ENCODE measurements around the gene KRT7.
"Not testable (repeated sequence)": the region's sequence is repeated elsewhere in the genome, so short reads cannot be mapped to it uniquely, and the experiment has no call there.

The KRT7 gene

GRCh38 chr12:52255926-52256583 is 23.0 kb downstream of the KRT7 start:
- DNase-seq (ENCODE audit: low read depth in 2 of 2), result no peak

GRCh38 chr12:52256584-52256935 is 23.5 kb downstream of the KRT7 start:
- DNase-seq (ENCODE audit: low read depth in 2 of 2), result no peak

- no peak for DNase-seq (ENCODE audit: low read depth in 2 of 2)
Observed at GRCh38 chr12:52257074-52257551, 24.1 kb downstream of the KRT7 start.

- DNase-seq (ENCODE audit: low read depth in 2 of 2), result not testable (repeated sequence)
Observed at GRCh38 chr12:52257922-52258321, 24.9 kb downstream of the KRT7 start.

GRCh38 chr12:52258335-52258901 is 25.4 kb downstream of the KRT7 start:
- no peak for DNase-seq (ENCODE audit: low read depth in 2 of 2)

GRCh38 chr12:52259657-52260243 is 26.7 kb downstream of the KRT7 start:
- DNase-seq (ENCODE audit: low read depth in 2 of 2), result no peak

GRCh38 chr12:52260361-52261207 is 27.5 kb downstream of the KRT7 start:
- no peak for DNase-seq (ENCODE audit: low read depth in 2 of 2)

- no peak for DNase-seq (ENCODE audit: low read depth in 2 of 2)
Observed at GRCh38 chr12:52261208-52261484, 28.1 kb downstream of the KRT7 start.

GRCh38 chr12:52262286-52262685 is 29.2 kb downstream of the KRT7 start:
- DNase-seq (ENCODE audit: low read depth in 2 of 2), result no peak

GRCh38 chr12:52263761-52264434 is 30.9 kb downstream of the KRT7 start:
- DNase-seq (ENCODE audit: low read depth in 2 of 2), result no peak

GRCh38 chr12:52264435-52264825 is 31.4 kb downstream of the KRT7 start:
- no peak for DNase-seq (ENCODE audit: low read depth in 2 of 2)

- DNase-seq (ENCODE audit: low read depth in 2 of 2), result no peak
Observed at GRCh38 chr12:52266514-52266913, 33.5 kb downstream of the KRT7 start.

- DNase-seq (ENCODE audit: low read depth in 2 of 2), result no peak
Observed at GRCh38 chr12:52267266-52267665, 34.2 kb downstream of the KRT7 start.

GRCh38 chr12:52267699-52268098 is 34.7 kb downstream of the KRT7 start:
- DNase-seq (ENCODE audit: low read depth in 2 of 2), result no peak

GRCh38 chr12:52268212-52268611 is 35.2 kb downstream of the KRT7 start:
- no peak for DNase-seq (ENCODE audit: low read depth in 2 of 2)

- DNase-seq (ENCODE audit: low read depth in 2 of 2), result no peak
Observed at GRCh38 chr12:52270541-52271070, 37.6 kb downstream of the KRT7 start.

- DNase-seq (ENCODE audit: low read depth in 2 of 2), result no peak
Observed at GRCh38 chr12:52271158-52271557, 38.1 kb downstream of the KRT7 start.

GRCh38 chr12:52274521-52275120 is 41.6 kb downstream of the KRT7 start, which contains the start of gene KRT86:
Gene KRT86, plus strand, starts transcription at chr12:52274645. Its CDS starts 27,272 bp downstream, at chr12:52301917.
- no peak for DNase-seq (ENCODE audit: low read depth in 2 of 2)

- DNase-seq (ENCODE audit: low read depth in 2 of 2), result no peak
Observed at GRCh38 chr12:52275686-52276085, 42.6 kb downstream of the KRT7 start.

GRCh38 chr12:52277486-52278245 is 44.6 kb downstream of the KRT7 start:
- no peak for DNase-seq (ENCODE audit: low read depth in 2 of 2)
